Natural killer cell (primary cell): ENCODE data around the gene ACAN. TPM values are rescaled to one million over a fixed set of nuclear protein-coding genes. Genes with fewer than 3 reads are reported as not detected.

Source experiments
- ATAC-seq, 3 donors: fragments of 150-1000 bp in 2 of 3; fragments of 200-7000 bp in 1 of 3; cut with Tn5 transposase; 1 replicate in 1 of 3; 2 replicates in 2 of 3; pipeline ENCODE4 v1.10.0; 2021; ENCODE audit warnings: mild to moderate bottlenecking in 2 of 3, moderate library complexity in 2 of 3
- DNase-seq, 2 donors: peaks; one replicate each; pipeline versions ENCODE4 v3.0.0 to v3.0.0-alpha.2; 2013 to 2021; ENCODE audit warnings: mixed read lengths in 1 of 2
- H3K27ac ChIP-seq: one replicate; pipeline ENCODE4 v1.5.1; 2013; ENCODE audit warnings: mild to moderate bottlenecking, low read length
- H3K27me3 ChIP-seq: one replicate; pipeline ENCODE4 v1.6.1; 2013; ENCODE audit warnings: low read length; ENCODE audit not compliant: control insufficient read depth, insufficient read depth
- H3K36me3 ChIP-seq: one replicate; pipeline ENCODE4 v1.6.1; 2013; ENCODE audit warnings: low read length; ENCODE audit not compliant: control insufficient read depth, insufficient read depth
- H3K4me1 ChIP-seq: one replicate; pipeline ENCODE4 v1.6.1; 2013; ENCODE audit warnings: low read length; ENCODE audit not compliant: control insufficient read depth, insufficient read depth
- H3K4me3 ChIP-seq: one replicate; pipeline ENCODE4 v1.5.1; 2013; ENCODE audit warnings: low read length
- H3K9me3 ChIP-seq: one replicate; pipeline ENCODE4 v1.6.1; 2013; ENCODE audit warnings: low read length; ENCODE audit not compliant: control insufficient read depth, insufficient read depth
- H3K27ac Mint-ChIP-seq, 2 donors: one replicate each; pipeline ENCODE4 v1.8.0; 2022; ENCODE audit warnings: mild to moderate bottlenecking in 2 of 2, mixed read lengths in 2 of 2, moderate library complexity in 1 of 2
- H3K27me3 Mint-ChIP-seq, 2 donors: one replicate each; pipeline ENCODE4 v1.8.0; 2022; ENCODE audit warnings: low read depth in 2 of 2, mixed read lengths in 2 of 2
- H3K36me3 Mint-ChIP-seq: one replicate; pipeline ENCODE4 v1.8.0; 2022; ENCODE audit warnings: mixed read lengths
- H3K4me1 Mint-ChIP-seq, 2 donors: one replicate each; pipeline ENCODE4 v1.8.0; 2022; ENCODE audit warnings: mixed read lengths in 2 of 2
- H3K4me3 Mint-ChIP-seq: one replicate; pipeline ENCODE4 v1.8.0; 2022; ENCODE audit warnings: mild to moderate bottlenecking, moderate library complexity, mixed read lengths
- H3K9me3 Mint-ChIP-seq, 2 donors: one replicate each; pipeline ENCODE4 v1.8.0; 2022; ENCODE audit warnings: mixed read lengths in 2 of 2
- CTCF ChIP-seq: fragments of 200-600 bp; IDR thresholded peaks from one replicate; pipeline ENCODE4 v1.8.0; 2022; ENCODE audit warnings: antibody characterized with exemption
- WGBS: methylation state at CpG from one replicate; pipeline ENCODE4 v1.1.7; 2013; ENCODE audit warnings: missing lambda C conversion rate; ENCODE audit not compliant: insufficient coverage; 5-methylcytosine and 5-hydroxymethylcytosine counted together
- intact Hi-C: fragments of 100-400 bp; cut with micrococcal nuclease; formaldehyde crosslinking; loops from one replicate; pipeline ENCODE4 v1.14.2; 2022
- total RNA-seq, 4 donors: library from RNA; stranded (reverse); fragments of 120-200 nt in 1 of 4; gene quantifications; one replicate each; pipeline versions ENCODE4 v1.2.3 to v1.2.4, GENCODE V29; 2013 to 2022

Gene ACAN
- total RNA-seq, 3 donors from 2014 or later (not counting 1 experiment from before 2014, with no cell fraction given) = not detected

- H3K9me3 ChIP-seq = no peaks in the 10 kb centered on the region
- H3K4me3 ChIP-seq = no peak overlapping the region
- DNase-seq = no peak
- H3K4me1 ChIP-seq = peaks cover 24% of the 10 kb centered on the region
- no peaks in the 10 kb centered on the region for H3K27me3 ChIP-seq
- peaks cover 19 to 37% of the 10 kb centered on the region in 2 donors for H3K4me1 Mint-ChIP-seq
- no peak overlapping the region for H3K27ac Mint-ChIP-seq
- no peaks in the 10 kb centered on the region for H3K36me3 ChIP-seq
- H3K27me3 Mint-ChIP-seq = no peaks in the 10 kb centered on the region
- H3K4me3 Mint-ChIP-seq = no peak overlapping the region
- 91% methylated on average over 16 of the region's 16 CpGs for WGBS
- H3K27ac ChIP-seq = no peak overlapping the region
- intact Hi-C loops = loop anchor here (5.0 kb wide), 1 partner anchor 287 kb away; the partner anchor contains the start of gene AEN
- H3K9me3 Mint-ChIP-seq = no peaks in the 10 kb centered on the region
- no peak for TF ChIP-seq CTCF
- H3K36me3 Mint-ChIP-seq = no peaks in the 10 kb centered on the region
- no peak for ATAC-seq
Observed at GRCh38 chr15:88908697-88909621, 105.7 kb downstream of the ACAN start.

- Mint-ChIP-seq H3K27me3 (no peaks in the 10 kb centered on the region), H3K9me3 (no peaks in the 10 kb centered on the region), H3K27ac (peak overlapping the region in 1 of 2 donors; percentile 9), H3K4me1 (peaks cover 12 to 25% of the 10 kb centered on the region in 2 donors), H3K4me3 (peak overlapping the region; percentile 96), H3K36me3 (no peaks in the 10 kb centered on the region)
- Histone ChIP-seq H3K27me3 (no peaks in the 10 kb centered on the region), H3K36me3 (no peaks in the 10 kb centered on the region), H3K9me3 (no peaks in the 10 kb centered on the region), H3K27ac (no peak overlapping the region), H3K4me1 (peaks cover 13% of the 10 kb centered on the region), H3K4me3 (no peak overlapping the region)
- ATAC-seq = no peak
- intact Hi-C loops = loop anchor here (5.0 kb wide), 1 partner anchor 288 kb away; the partner anchor contains the start of gene AEN
- no peak for DNase-seq
- no peak for TF ChIP-seq CTCF
- WGBS = 89% methylated on average over 12 of the region's 12 CpGs
Observed at GRCh38 chr15:88909956-88910831, 107.0 kb downstream of the ACAN start.

GRCh38 chr15:88911766-88912118 is 108.5 kb downstream of the ACAN start:
- Histone ChIP-seq H3K4me3 (no peak overlapping the region), H3K36me3 (no peaks in the 10 kb centered on the region), H3K4me1 (peaks cover 13% of the 10 kb centered on the region), H3K27me3 (no peaks in the 10 kb centered on the region), H3K9me3 (no peaks in the 10 kb centered on the region), H3K27ac (no peak overlapping the region)
- H3K4me3 Mint-ChIP-seq = peak overlapping the region; percentile 96
- TF ChIP-seq CTCF = no peak
- H3K27me3 Mint-ChIP-seq = no peaks in the 10 kb centered on the region
- H3K9me3 Mint-ChIP-seq = no peaks in the 10 kb centered on the region
- DNase-seq = no peak
- H3K27ac Mint-ChIP-seq = peak overlapping the region in 1 of 2 donors; percentile 91
- H3K36me3 Mint-ChIP-seq = no peaks in the 10 kb centered on the region
- WGBS = 96% methylated on average over 3 of the region's 5 CpGs
- no peak for ATAC-seq
- H3K4me1 Mint-ChIP-seq = peaks cover 12 to 24% of the 10 kb centered on the region in 2 donors
- intact Hi-C loops = no loop called here
